GM19397 (cell line): ENCODE results near the gene NUTM2F.
"Not testable (repeated sequence)": the region's sequence is repeated elsewhere in the genome, so short reads cannot be mapped to it uniquely, and the experiment has no call there.

ENCODE experiments used
- ATAC-seq: cut with Tn5 transposase; IDR thresholded peaks from one replicate; pipeline ENCODE4 v1.9.1; 2021; ENCODE audit warnings: mild to moderate bottlenecking, moderate library complexity; ENCODE audit not compliant: unreplicated experiment

The NUTM2F gene

DNA sequence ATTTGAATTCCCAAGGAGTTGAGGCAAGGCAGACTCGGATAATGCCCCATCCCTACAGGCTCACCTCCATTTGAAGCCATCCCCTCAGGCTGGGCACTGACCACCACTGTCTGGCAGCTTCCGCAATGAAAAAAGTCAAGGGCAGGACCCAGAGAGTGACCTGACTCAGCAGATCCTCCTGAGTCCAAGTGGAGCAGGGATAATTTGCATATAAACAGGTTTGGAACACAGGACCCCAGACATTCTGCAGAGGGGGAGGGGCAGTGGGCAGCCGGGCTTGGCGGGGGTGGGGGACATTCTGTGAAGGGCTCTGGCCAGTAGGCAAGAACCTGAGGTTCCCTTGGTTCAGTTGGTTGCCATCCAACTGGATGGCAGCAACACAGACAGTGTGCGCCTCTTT, at the start of gene NUTM2F:
TSS of gene NUTM2F (minus strand) at position 101 of the 400 bp plus-strand sequence. CDS start at position 80, 21 bp downstream.
- not testable (repeated sequence) for ATAC-seq

DNA sequence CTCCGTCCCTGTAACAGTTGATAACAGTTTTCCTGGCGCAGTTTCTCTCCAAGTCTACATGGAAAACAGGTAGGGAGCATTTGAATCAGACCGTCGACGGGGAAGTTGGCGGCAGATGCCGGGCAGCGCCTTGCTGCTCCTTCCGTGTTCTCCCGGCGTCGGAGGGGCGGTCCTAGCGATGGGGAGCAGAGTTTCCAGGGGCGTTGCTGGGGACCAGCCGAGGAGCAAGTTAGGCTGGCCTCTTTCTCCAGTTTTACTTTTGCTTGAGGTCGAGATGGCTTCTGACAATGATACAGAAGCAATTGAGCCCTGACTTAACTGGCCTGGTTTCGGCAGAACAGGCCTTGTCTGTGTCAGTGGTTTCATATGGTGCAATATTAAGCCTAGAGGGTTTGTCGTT, 46.8 kb upstream of the NUTM2F start:
- peak; percentile 38 for ATAC-seq

DNA sequence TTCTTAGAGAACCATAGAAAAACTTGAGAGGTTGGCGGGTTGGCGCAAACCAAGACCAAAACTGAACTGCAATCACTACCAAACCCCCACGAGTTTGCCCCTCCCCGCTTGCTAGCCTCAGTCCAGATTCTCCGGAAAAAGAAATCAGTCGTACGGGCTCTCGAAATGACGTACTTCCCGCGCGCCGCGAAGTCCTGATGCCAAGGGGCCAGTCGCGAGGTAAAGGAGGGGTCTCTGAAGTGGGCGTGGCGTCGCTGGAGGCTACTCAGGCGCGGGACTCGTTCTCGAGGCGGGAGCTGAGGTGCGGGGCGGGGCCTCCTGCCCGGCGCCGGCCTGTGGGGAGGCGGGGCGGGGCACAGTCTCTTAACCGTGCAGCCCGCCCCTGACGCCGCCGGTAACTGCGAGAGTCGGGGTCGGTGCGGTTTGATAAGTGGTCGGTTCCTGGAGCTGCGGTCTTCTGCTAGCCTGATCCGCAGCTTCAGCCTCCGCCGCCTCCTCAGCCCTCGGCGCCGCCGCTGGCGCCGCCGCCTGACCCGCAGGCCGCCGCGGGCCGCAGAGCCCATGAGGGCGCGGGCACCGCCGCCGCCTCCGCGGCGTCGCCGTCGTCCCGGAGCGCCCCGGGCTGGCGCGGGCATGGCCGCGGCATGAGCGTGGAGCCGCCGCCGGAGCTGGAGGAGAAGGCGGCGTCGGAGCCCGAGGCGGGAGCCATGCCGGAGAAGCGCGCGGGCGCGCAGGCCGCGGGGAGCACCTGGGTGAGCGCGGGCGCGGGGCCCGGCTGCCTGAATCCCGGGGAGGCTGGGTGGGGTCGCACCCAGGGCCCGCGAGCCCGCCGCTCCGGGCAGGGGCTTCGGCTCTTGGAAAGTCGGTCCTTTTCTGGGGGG, 46.0 kb upstream of the NUTM2F start:
- ATAC-seq: peak; percentile 93

- ATAC-seq: not testable (repeated sequence)
These were observed 45.3 kb upstream of the NUTM2F start for GRCh38 chr9:94373779-94374175.

DNA sequence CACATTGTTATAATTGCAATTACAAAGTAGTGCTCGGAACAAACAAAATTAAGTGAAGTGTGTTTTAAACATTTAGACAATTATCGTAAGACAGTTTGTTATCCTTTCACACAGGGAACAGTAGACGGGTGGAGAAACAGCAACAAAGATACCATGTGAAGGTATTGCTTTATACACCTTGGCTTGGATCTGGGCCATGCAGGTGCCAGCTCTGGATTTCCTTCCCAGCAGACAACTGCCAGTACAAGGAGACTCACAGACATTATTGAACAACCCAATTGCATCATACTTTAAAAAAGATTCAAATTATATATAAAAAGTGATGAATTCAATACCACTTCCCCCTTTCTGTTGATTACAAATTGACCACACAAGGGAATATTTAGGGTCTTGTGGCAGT, 41.8 kb upstream of the NUTM2F start:
- not testable (repeated sequence) for ATAC-seq

GRCh38 chr9:94364093-94364614, 35.7 kb upstream of the NUTM2F start:
- not testable (repeated sequence) for ATAC-seq

DNA sequence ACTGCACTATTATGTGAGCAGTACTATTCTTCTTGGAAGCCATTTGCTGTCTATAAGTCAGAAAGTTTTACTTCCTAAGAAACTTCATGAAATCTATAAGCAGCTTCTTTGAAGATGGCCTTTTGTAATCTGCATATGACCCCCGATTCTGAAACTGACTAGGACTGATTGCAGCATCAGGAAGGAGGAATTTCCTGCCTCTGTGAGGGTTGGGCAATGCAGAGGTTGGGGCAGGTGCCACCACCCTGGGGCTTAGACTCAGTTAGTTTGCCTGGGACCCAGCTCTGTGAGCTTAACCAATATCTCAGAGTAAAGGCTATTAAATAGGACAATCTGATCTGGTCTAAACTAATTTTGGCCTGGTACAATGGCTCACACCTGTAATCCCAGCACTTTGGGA, 28.7 kb upstream of the NUTM2F start:
- ATAC-seq: not testable (repeated sequence)

- not testable (repeated sequence) for ATAC-seq
These were observed 23.7 kb upstream of the NUTM2F start for GRCh38 chr9:94351901-94352723.

GRCh38 chr9:94348754-94349153, 20.3 kb upstream of the NUTM2F start:
- ATAC-seq: not testable (repeated sequence)

DNA sequence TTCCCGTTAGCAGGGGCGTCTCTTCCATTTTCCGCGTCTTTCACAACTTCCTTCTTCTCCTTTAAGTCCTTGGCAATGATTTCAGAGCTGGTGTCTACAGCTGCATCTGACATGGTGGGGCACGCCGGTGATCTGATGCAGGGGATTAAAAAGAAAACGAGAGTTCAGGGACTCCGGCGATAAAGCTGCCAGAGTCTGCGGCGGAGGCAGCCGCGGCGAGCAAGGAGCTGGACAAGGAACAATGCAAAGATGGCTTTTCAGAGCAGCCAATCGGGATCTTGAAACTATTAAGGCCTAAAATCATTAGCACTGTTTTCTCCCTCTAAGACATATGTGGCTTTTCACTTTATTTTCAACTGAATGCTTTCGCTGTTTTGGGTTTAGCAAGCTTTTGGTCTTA, 19.0 kb upstream of the NUTM2F start:
- ATAC-seq: not testable (repeated sequence)

- not testable (repeated sequence) for ATAC-seq
These were observed 13.3 kb upstream of the NUTM2F start for GRCh38 chr9:94341703-94342102.

- ATAC-seq: not testable (repeated sequence)
These were observed 12.3 kb upstream of the NUTM2F start for GRCh38 chr9:94340750-94341149.

- ATAC-seq: not testable (repeated sequence)
These were observed 11.2 kb upstream of the NUTM2F start for GRCh38 chr9:94339657-94340056.

GRCh38 chr9:94338723-94339122, 10.3 kb upstream of the NUTM2F start:
- not testable (repeated sequence) for ATAC-seq

GRCh38 chr9:94336445-94336844, 8.0 kb upstream of the NUTM2F start:
- not testable (repeated sequence) for ATAC-seq

DNA sequence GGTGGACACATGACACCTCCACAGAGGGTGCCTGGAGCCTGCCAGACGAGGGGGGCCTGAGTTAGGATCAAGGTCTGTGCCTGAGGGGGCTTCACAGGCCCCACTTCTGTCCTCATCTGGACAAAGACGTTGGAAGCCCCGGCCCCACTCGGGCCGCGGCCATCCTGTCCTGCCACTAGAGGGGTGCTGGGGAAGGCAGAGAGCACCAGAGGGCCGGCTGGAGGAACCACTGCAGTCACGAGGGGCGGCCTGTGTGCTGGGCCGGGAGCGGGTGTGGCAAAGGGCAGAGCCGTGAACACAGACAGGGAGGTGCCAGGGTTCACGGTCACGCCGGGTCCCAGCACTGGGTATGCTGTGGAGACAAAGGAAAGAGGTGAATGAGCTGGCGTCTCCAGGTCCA, 2.9 kb downstream of the NUTM2F start:
- ATAC-seq: not testable (repeated sequence)

DNA sequence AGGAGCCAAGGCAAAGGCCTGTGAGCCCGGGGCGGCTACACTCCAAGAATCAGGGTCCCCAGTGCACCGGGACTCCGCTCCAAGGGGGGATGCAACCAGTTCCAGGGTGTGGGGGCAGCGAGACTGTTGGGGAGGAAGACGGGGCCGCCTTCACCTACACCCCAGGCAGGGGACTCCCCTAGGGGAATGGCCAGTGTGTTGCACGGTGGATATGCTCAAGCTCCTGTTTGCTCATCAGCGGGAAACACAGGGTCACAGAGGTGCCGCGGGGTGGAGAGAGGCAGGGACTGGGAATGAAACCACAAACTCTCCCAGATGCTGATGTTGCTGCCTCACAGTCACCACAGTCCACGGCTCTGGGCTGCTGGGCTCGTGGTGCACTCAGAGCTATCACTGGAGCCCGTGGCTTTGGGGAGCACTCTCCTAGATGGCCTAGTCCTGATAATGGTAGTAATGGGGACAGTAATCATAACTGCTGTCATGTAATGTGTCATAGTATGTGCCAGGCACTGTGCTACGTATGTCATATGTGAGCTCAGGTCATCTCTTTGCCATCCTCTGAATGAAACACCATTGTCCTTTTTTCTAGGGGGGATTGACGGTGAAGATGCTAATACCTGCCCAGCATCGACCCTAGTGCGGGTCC, 5.2 kb downstream of the NUTM2F start:
- ATAC-seq: not testable (repeated sequence)

DNA sequence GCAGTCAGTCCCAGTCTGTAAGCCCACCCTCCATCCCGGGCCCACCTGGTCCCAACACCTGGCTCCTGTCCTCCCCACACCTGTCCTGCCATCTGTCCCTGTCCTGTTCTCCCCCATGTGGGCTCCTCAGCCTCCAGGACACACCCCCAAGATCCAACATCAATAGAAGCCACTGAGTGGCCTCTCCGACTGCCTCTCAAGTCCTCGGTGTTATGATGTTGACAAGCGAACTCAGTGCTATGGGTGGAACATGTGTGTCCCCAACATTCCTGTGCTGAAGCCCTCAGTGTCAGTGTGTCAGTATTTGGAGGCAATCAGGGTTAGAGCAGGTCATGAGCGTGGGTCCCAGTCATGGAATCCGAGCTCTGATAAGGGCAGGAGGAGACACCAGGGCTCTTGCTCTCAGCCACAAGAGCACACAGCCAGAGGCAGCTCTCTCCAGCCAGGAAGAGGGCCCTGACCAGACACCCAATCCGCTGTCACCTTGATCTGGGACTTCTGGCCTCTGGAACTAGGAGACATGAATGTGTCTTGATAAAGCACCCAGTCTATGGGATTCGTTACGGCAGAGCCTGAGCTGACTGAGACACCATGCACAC, 6.0 kb downstream of the NUTM2F start:
- not testable (repeated sequence) for ATAC-seq

GRCh38 chr9:94317949-94318657, 10.3 kb downstream of the NUTM2F start:
- not testable (repeated sequence) for ATAC-seq

GRCh38 chr9:94316236-94316635, 12.2 kb downstream of the NUTM2F start:
- ATAC-seq: peak; percentile 76
